Right lobe of liver (tissue), 4 donors: ENCODE measurements around the gene AASDH.

Experiments used
- POLR2A ChIP-seq: fragments of 450-650 bp; IDR thresholded peaks from one replicate; pipeline ENCODE4 v1.6.1; 2017; ENCODE audit warnings: antibody characterized with exemption, mild to moderate bottlenecking
- TF ChIP-seq, protein P1 (sequence below), 4 donors: fragments of 200-600 bp in 3 of 4; fragments of 450-650 bp in 1 of 4; IDR thresholded peaks; one replicate each; pipeline versions ENCODE4 v1.5.1 to v1.8.0; 2016 to 2022; ENCODE audit warnings: antibody characterized with exemption in 4 of 4, mild to moderate bottlenecking in 2 of 4
- donor health status: DM: no; HTN: no; CAD: no.
- donor health status: DM: no; HTN: no; CAD: no.
- donor health status: DM: no; HTN: yes; CAD: no.

DNA sequence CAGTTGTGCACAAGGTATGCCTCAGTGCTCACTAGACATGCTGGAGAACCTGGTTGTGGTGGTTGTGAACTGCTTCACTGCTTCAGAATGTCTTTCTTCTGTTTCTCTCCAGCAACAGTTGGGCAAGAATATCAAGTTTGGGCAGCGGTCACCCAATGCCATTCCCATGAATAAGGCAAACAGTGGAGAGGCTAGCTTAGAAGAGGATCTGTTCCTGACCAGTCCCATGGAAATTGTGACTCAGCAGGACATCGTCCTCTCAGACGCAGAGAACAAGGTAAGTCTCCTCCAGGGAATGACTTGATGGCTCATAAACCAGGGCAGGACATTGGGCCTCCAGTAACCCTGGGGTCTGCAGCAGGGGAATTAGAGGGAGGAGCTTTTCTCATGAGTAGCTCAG, 79.9 kb downstream of the AASDH start:
- TF ChIP-seq POLR2A: no peak
- TF ChIP-seq, protein P1, sequence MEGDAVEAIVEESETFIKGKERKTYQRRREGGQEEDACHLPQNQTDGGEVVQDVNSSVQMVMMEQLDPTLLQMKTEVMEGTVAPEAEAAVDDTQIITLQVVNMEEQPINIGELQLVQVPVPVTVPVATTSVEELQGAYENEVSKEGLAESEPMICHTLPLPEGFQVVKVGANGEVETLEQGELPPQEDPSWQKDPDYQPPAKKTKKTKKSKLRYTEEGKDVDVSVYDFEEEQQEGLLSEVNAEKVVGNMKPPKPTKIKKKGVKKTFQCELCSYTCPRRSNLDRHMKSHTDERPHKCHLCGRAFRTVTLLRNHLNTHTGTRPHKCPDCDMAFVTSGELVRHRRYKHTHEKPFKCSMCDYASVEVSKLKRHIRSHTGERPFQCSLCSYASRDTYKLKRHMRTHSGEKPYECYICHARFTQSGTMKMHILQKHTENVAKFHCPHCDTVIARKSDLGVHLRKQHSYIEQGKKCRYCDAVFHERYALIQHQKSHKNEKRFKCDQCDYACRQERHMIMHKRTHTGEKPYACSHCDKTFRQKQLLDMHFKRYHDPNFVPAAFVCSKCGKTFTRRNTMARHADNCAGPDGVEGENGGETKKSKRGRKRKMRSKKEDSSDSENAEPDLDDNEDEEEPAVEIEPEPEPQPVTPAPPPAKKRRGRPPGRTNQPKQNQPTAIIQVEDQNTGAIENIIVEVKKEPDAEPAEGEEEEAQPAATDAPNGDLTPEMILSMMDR (IDR thresholded peaks at IDR 0.05): no peak
